Measurements from ENCODE around the gene KIR2DL3.
"Not testable (repeated sequence)": the region's sequence is repeated elsewhere in the genome, so short reads cannot be mapped to it uniquely, and the experiment has no call there.

The KIR2DL3 gene

GRCh38 chr19:54766464-54766863, 28.2 kb downstream of the KIR2DL3 start:
- H2BK5ac ChIP-seq (ENCODE audit: low read length); H3K18ac ChIP-seq (ENCODE audit: low read length); H3K4me3 ChIP-seq (ENCODE audit: low read length); H3K36me3 ChIP-seq (ENCODE audit: control insufficient read depth, insufficient read depth, low read length); H3K4me1 ChIP-seq (ENCODE audit: control insufficient read depth, low read depth, low read length); H3K23ac ChIP-seq (ENCODE audit: low read length); H3K4ac ChIP-seq (ENCODE audit: low read depth, low read length); H3K4me2 ChIP-seq (ENCODE audit: low read length); H3K27me3 ChIP-seq (ENCODE audit: insufficient read depth, low read length, poor library complexity); H3K9ac ChIP-seq (ENCODE audit: low read length); H3K27ac ChIP-seq (ENCODE audit: low read depth, low read length); H2BK15ac ChIP-seq (replicated peaks; ENCODE audit: low read depth); H4K8ac ChIP-seq (ENCODE audit: low read depth, low read length); H3K79me1 ChIP-seq (ENCODE audit: low read length); DNase-seq; H2AK5ac ChIP-seq (ENCODE audit: low read length); H2BK120ac ChIP-seq (ENCODE audit: low read depth, low read length); H3K56ac ChIP-seq (ENCODE audit: low read length); H3K79me2 ChIP-seq (ENCODE audit: control insufficient read depth, insufficient read depth, low read length); H4K5ac ChIP-seq (ENCODE audit: low read length): not testable (repeated sequence)
- WGBS (ENCODE audit: extremely low coverage, insufficient coverage, low lambda C conversion rate) = no CpG with 5 or more reads among the region's 4 CpGs

GRCh38 chr19:54769646-54770045, 31.3 kb downstream of the KIR2DL3 start, which contains the start of gene KIR2DL1:
KIR2DL1 (plus strand) TSS chr19:54769793; CDS start chr19:54769851, 58 bp downstream.
- not testable (repeated sequence) for H3K56ac ChIP-seq (ENCODE audit: low read length); DNase-seq; H2BK15ac ChIP-seq (replicated peaks; ENCODE audit: low read depth); H4K8ac ChIP-seq (ENCODE audit: low read depth, low read length); H3K4me1 ChIP-seq (ENCODE audit: control insufficient read depth, low read depth, low read length); H4K5ac ChIP-seq (ENCODE audit: low read length); H3K18ac ChIP-seq (ENCODE audit: low read length); H2BK120ac ChIP-seq (ENCODE audit: low read depth, low read length); H3K4ac ChIP-seq (ENCODE audit: low read depth, low read length); H3K27me3 ChIP-seq (ENCODE audit: insufficient read depth, low read length, poor library complexity); H3K23ac ChIP-seq (ENCODE audit: low read length); H2AK5ac ChIP-seq (ENCODE audit: low read length); H3K4me3 ChIP-seq (ENCODE audit: low read length); H3K4me2 ChIP-seq (ENCODE audit: low read length); H3K36me3 ChIP-seq (ENCODE audit: control insufficient read depth, insufficient read depth, low read length); H3K79me1 ChIP-seq (ENCODE audit: low read length); H2BK5ac ChIP-seq (ENCODE audit: low read length); H3K27ac ChIP-seq (ENCODE audit: low read depth, low read length); H3K9ac ChIP-seq (ENCODE audit: low read length); H3K79me2 ChIP-seq (ENCODE audit: control insufficient read depth, insufficient read depth, low read length)
- WGBS (ENCODE audit: extremely low coverage, insufficient coverage, low lambda C conversion rate) = no CpG with 5 or more reads among the region's 15 CpGs

- H3K4me2 ChIP-seq (ENCODE audit: low read length); H3K79me2 ChIP-seq (ENCODE audit: control insufficient read depth, insufficient read depth, low read length); H3K27me3 ChIP-seq (ENCODE audit: insufficient read depth, low read length, poor library complexity); H2BK5ac ChIP-seq (ENCODE audit: low read length); H3K23ac ChIP-seq (ENCODE audit: low read length); H3K4ac ChIP-seq (ENCODE audit: low read depth, low read length); H2BK15ac ChIP-seq (replicated peaks; ENCODE audit: low read depth); H4K5ac ChIP-seq (ENCODE audit: low read length); H3K56ac ChIP-seq (ENCODE audit: low read length); H3K79me1 ChIP-seq (ENCODE audit: low read length); H3K18ac ChIP-seq (ENCODE audit: low read length); H2AK5ac ChIP-seq (ENCODE audit: low read length); H3K36me3 ChIP-seq (ENCODE audit: control insufficient read depth, insufficient read depth, low read length); H3K9ac ChIP-seq (ENCODE audit: low read length); H3K4me3 ChIP-seq (ENCODE audit: low read length); H2BK120ac ChIP-seq (ENCODE audit: low read depth, low read length); H3K4me1 ChIP-seq (ENCODE audit: control insufficient read depth, low read depth, low read length); H3K27ac ChIP-seq (ENCODE audit: low read depth, low read length); H4K8ac ChIP-seq (ENCODE audit: low read depth, low read length); DNase-seq: not testable (repeated sequence)
- no CpG with 5 or more reads among the region's 4 CpGs for WGBS (ENCODE audit: extremely low coverage, insufficient coverage, low lambda C conversion rate)
Observed at GRCh38 chr19:54770511-54770910, 32.2 kb downstream of the KIR2DL3 start.

GRCh38 chr19:54771018-54771960, 33.0 kb downstream of the KIR2DL3 start:
- H3K36me3 ChIP-seq (ENCODE audit: control insufficient read depth, insufficient read depth, low read length); H3K4me3 ChIP-seq (ENCODE audit: low read length); H3K4me1 ChIP-seq (ENCODE audit: control insufficient read depth, low read depth, low read length); H3K23ac ChIP-seq (ENCODE audit: low read length); H4K5ac ChIP-seq (ENCODE audit: low read length); H2BK15ac ChIP-seq (replicated peaks; ENCODE audit: low read depth); H3K9ac ChIP-seq (ENCODE audit: low read length); H3K4ac ChIP-seq (ENCODE audit: low read depth, low read length); DNase-seq; H3K79me1 ChIP-seq (ENCODE audit: low read length); H3K18ac ChIP-seq (ENCODE audit: low read length); H3K27me3 ChIP-seq (ENCODE audit: insufficient read depth, low read length, poor library complexity); H3K56ac ChIP-seq (ENCODE audit: low read length); H2BK5ac ChIP-seq (ENCODE audit: low read length); H3K79me2 ChIP-seq (ENCODE audit: control insufficient read depth, insufficient read depth, low read length); H2BK120ac ChIP-seq (ENCODE audit: low read depth, low read length); H4K8ac ChIP-seq (ENCODE audit: low read depth, low read length); H3K27ac ChIP-seq (ENCODE audit: low read depth, low read length); H3K4me2 ChIP-seq (ENCODE audit: low read length); H2AK5ac ChIP-seq (ENCODE audit: low read length): not testable (repeated sequence)
- no CpG with 5 or more reads among the region's 15 CpGs for WGBS (ENCODE audit: extremely low coverage, insufficient coverage, low lambda C conversion rate)

- WGBS (ENCODE audit: extremely low coverage, insufficient coverage, low lambda C conversion rate) = no CpG with 5 or more reads among the region's 2 CpGs
- not testable (repeated sequence) for H3K27me3 ChIP-seq (ENCODE audit: insufficient read depth, low read length, poor library complexity); H3K9ac ChIP-seq (ENCODE audit: low read length); H3K18ac ChIP-seq (ENCODE audit: low read length); H3K56ac ChIP-seq (ENCODE audit: low read length); H3K27ac ChIP-seq (ENCODE audit: low read depth, low read length); H3K4me2 ChIP-seq (ENCODE audit: low read length); H3K79me2 ChIP-seq (ENCODE audit: control insufficient read depth, insufficient read depth, low read length); H3K4me3 ChIP-seq (ENCODE audit: low read length); H4K8ac ChIP-seq (ENCODE audit: low read depth, low read length); H3K79me1 ChIP-seq (ENCODE audit: low read length); H2BK5ac ChIP-seq (ENCODE audit: low read length); H3K36me3 ChIP-seq (ENCODE audit: control insufficient read depth, insufficient read depth, low read length); H3K4me1 ChIP-seq (ENCODE audit: control insufficient read depth, low read depth, low read length); H2AK5ac ChIP-seq (ENCODE audit: low read length); H3K4ac ChIP-seq (ENCODE audit: low read depth, low read length); H4K5ac ChIP-seq (ENCODE audit: low read length); H3K23ac ChIP-seq (ENCODE audit: low read length); DNase-seq; H2BK15ac ChIP-seq (replicated peaks; ENCODE audit: low read depth); H2BK120ac ChIP-seq (ENCODE audit: low read depth, low read length)
Observed at GRCh38 chr19:54772666-54773065, 34.4 kb downstream of the KIR2DL3 start.
